Measurements from ENCODE around the gene SEC16B. TPM values are rescaled to one million over a fixed set of nuclear protein-coding genes. Genes with fewer than 3 reads are reported as not detected.
A peak's percentile ranks its signal among the peaks of the same experiment; 100 is the strongest.

Gene SEC16B
- total RNA-seq, 1 donor from 2014 or later = 7.3 TPM

- DNase-seq (ENCODE audit: low spot score) = peak; percentile 78
These were observed 56.9 kb downstream of the SEC16B start for GRCh38 chr1:177912991-177913390.

- DNase-seq (ENCODE audit: low spot score) = no peak
These were observed 60.4 kb downstream of the SEC16B start for GRCh38 chr1:177909416-177909815.

GRCh38 chr1:177907000-177907399 is 62.9 kb downstream of the SEC16B start:
- DNase-seq (ENCODE audit: low spot score) = no peak

- no peak for DNase-seq (ENCODE audit: low spot score)
These were observed 64.2 kb downstream of the SEC16B start for GRCh38 chr1:177905686-177906085.

GRCh38 chr1:177902266-177902665 is 67.6 kb downstream of the SEC16B start:
- DNase-seq (ENCODE audit: low spot score) = no peak

- no peak for DNase-seq (ENCODE audit: low spot score)
These were observed 71.7 kb downstream of the SEC16B start for GRCh38 chr1:177897998-177898654.

- DNase-seq (ENCODE audit: low spot score) = no peak
These were observed 72.4 kb downstream of the SEC16B start for GRCh38 chr1:177897281-177897997.

Other genes with a start within 250 kb of the SEC16B start
- 26.7 TPM for gene RASAL2, start 124.0 kb upstream of the SEC16B start, total RNA-seq